CD4-positive, CD25-positive, alpha-beta regulatory T cell (primary cell): Measurements from ENCODE around the gene TOMM34. TPM values are rescaled to one million over a fixed set of nuclear protein-coding genes. Genes with fewer than 3 reads are reported as not detected.

Source experiments
- ATAC-seq, 2 donors: fragments of 150-1000 bp; cut with Tn5 transposase; one replicate each; pipeline ENCODE4 v1.10.0; 2021; ENCODE audit warnings: low read depth in 2 of 2, moderate number of reproducible peaks in 2 of 2, moderate library complexity in 1 of 2
- DNase-seq, 3 donors: peaks; one replicate each; pipeline versions ENCODE4 v3.0.0 to v3.0.0-alpha.2; 2012 to 2022; ENCODE audit warnings: mixed read lengths in 1 of 3
- H3K27ac ChIP-seq: one replicate; pipeline ENCODE4 v1.7.0; 2013; ENCODE audit warnings: mild to moderate bottlenecking, low read length; ENCODE audit not compliant: insufficient read depth, poor library complexity, severe bottlenecking
- H3K27me3 ChIP-seq: one replicate; pipeline ENCODE4 v1.7.0; 2013; ENCODE audit warnings: low read length; ENCODE audit not compliant: control insufficient read depth, insufficient read depth
- H3K36me3 ChIP-seq: one replicate; pipeline ENCODE4 v1.7.0; 2013; ENCODE audit warnings: mild to moderate bottlenecking, low read length, moderate library complexity; ENCODE audit not compliant: control insufficient read depth, insufficient read depth
- H3K4me1 ChIP-seq: 2 replicates; pipeline ENCODE4 v1.7.0; 2013; ENCODE audit warnings: mild to moderate bottlenecking, low read length; ENCODE audit not compliant: insufficient read depth, control insufficient read depth, poor library complexity, severe bottlenecking
- H3K4me3 ChIP-seq: one replicate; pipeline ENCODE4 v1.7.0; 2013; ENCODE audit warnings: low read depth, mild to moderate bottlenecking, low read length, moderate library complexity
- H3K9me3 ChIP-seq, 2 experiments: 1 replicate in 1 of 2; 2 replicates in 1 of 2; pipeline ENCODE4 v1.7.0; 2013; ENCODE audit warnings: low read length in 2 of 2, mild to moderate bottlenecking in 1 of 2, moderate library complexity in 1 of 2; ENCODE audit not compliant: control insufficient read depth in 2 of 2
- H3K27ac Mint-ChIP-seq, 3 donors: one replicate each; pipeline ENCODE4 v1.8.0; 2020 to 2022; ENCODE audit warnings: mild to moderate bottlenecking in 3 of 3, mixed read lengths in 3 of 3, moderate library complexity in 2 of 3
- H3K27me3 Mint-ChIP-seq: one replicate; pipeline ENCODE4 v1.8.0; 2022; ENCODE audit warnings: mild to moderate bottlenecking, mixed read lengths
- H3K36me3 Mint-ChIP-seq: one replicate; pipeline ENCODE4 v1.8.0; 2020; ENCODE audit warnings: mixed read lengths
- H3K4me1 Mint-ChIP-seq, 4 donors: one replicate each; pipeline ENCODE4 v1.8.0; 2020 to 2022; ENCODE audit warnings: mixed read lengths in 4 of 4, mild to moderate bottlenecking in 1 of 4
- H3K4me3 Mint-ChIP-seq, 4 donors: one replicate each; pipeline ENCODE4 v1.8.0; 2020 to 2022; ENCODE audit warnings: mild to moderate bottlenecking in 4 of 4, mixed read lengths in 4 of 4, moderate library complexity in 3 of 4
- H3K9me3 Mint-ChIP-seq, 7 donors: one replicate each; pipeline ENCODE4 v1.8.0; 2020 to 2022; ENCODE audit warnings: mixed read lengths in 7 of 7, mild to moderate bottlenecking in 3 of 7, moderate library complexity in 2 of 7
- polyA plus RNA-seq, 4 donors: library from polyadenylated mRNA; unstranded; fragments of 300-500 nt; fragmentation: Illumina TruSeq; gene quantifications; one replicate each; pipeline ENCODE4 v1.2.3, GENCODE V29; 2021
- total RNA-seq: library from RNA; stranded (reverse); gene quantifications from one replicate; pipeline ENCODE4 v1.2.3, GENCODE V29; 2022

The TOMM34 gene
- total and polyA plus RNA-seq, 5 donors from 2014 or later = 10.7 to 24.2 (median 22.1) TPM

DNA sequence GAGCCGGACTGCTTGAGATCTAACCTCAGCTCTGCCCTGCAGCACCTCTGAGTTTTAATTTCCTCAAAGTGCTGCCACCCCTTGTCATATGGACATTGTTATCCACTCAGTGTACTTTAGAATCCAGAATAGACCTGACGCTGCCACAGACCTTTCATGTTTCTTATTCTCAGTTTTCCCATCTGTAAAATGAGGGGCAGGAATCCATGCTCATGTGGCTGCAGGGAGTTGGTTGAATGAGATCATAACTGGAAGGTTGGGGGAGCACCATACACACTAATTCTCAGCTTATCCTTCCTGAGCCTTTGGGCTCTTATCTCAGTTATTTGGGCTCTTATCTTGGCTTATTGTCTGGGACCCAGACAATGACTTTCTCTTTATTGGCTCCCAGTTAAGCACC, 48.0 kb downstream of the TOMM34 start:
- H3K27me3 ChIP-seq = no peaks in the 10 kb centered on the region
- no peak overlapping the region for H3K4me3 ChIP-seq
- no peak for ATAC-seq
- Mint-ChIP-seq H3K4me3 (peak overlapping the region in 3 of 4 donors; percentile 22 to 84 (median 51)), H3K4me1 (peaks cover 21 to 40% (median 30%) of the 10 kb centered on the region in 4 donors), H3K27me3 (no peaks in the 10 kb centered on the region), H3K9me3 (no peaks in the 10 kb centered on the region), H3K27ac (peak overlapping the region in 1 of 3 donors; percentile 49), H3K36me3 (peaks cover 15% of the 10 kb centered on the region)
- peaks cover 16% of the 10 kb centered on the region for H3K36me3 ChIP-seq
- no peak overlapping the region for H3K27ac ChIP-seq
- H3K9me3 ChIP-seq = no peaks in the 10 kb centered on the region
- DNase-seq = no peak
- H3K4me1 ChIP-seq = peaks cover 14% of the 10 kb centered on the region

DNA sequence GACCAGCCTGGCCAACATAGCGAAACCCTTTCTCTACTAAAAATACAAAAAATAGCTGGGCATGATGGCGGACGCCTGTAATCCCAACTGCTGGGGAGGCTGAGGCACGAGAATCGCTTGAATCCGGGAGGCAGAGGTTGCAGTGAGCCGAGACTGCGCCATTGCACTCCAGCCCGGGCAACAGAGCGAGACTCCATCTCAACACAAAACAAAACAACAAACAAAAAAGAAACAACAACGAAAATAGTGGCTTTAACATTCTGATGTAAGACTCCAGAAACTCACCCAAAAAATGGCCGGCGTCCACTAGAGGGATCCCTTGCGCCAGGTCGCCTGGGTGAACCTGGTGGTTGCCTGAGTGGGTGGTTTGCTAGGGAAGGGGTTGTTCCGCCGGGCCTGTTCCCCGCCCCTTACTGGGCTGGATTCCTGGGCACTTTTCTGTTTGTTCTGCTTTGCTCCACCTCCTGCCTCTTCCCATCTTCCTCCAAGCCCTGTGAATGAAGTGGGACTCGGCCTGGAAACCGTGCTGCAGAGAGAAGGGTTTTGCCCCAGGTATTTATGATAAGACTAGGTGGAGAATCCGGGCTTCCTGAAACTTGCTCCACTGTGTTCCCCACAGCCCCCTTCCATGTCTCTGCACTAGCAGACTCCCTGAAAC, 48.8 kb downstream of the TOMM34 start:
- Histone ChIP-seq H3K27ac (no peak overlapping the region), H3K27me3 (no peaks in the 10 kb centered on the region), H3K36me3 (peaks cover 20% of the 10 kb centered on the region), H3K4me3 (no peak overlapping the region), H3K9me3 (no peaks in the 10 kb centered on the region), H3K4me1 (peaks cover 14% of the 10 kb centered on the region)
- ATAC-seq (no peak), DNase-seq (peak; percentile 11 to 68 (median 32))
- peak overlapping the region; percentile 51 to 84 (median 66) for H3K4me3 Mint-ChIP-seq
- H3K36me3 Mint-ChIP-seq = peaks cover 15% of the 10 kb centered on the region
- no peaks in the 10 kb centered on the region for H3K9me3 Mint-ChIP-seq
- peaks cover 21 to 40% (median 30%) of the 10 kb centered on the region in 4 donors for H3K4me1 Mint-ChIP-seq
- H3K27me3 Mint-ChIP-seq = no peaks in the 10 kb centered on the region
- peak overlapping the region in 1 of 3 donors; percentile 49 for H3K27ac Mint-ChIP-seq

DNA sequence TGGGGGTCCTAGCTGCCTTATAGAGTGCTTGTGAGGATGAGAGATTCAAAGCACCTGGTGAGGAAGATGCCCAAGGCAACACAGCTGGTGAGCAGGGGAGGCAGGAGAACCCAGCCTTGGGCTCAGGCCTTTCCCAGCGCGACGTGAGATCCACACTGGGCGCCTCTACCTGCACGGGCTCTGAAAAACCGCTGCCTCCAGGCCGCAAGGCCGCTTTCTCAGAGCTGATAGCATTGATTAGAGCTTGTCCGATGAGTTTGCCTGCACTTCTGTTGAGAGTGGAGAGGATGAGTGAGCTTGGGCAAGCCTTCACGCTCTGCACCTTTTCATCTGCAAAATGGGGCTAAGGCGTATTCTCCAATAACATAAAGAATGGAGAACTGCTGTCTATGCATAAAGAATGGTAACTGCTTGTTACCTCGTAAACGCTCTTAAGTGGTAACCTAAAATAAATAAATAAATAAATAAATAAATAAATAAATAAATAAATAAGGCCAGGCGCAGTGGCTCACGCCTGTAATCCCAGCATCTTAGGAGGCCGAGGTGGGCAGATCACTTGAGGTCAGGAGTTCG, 49.4 kb downstream of the TOMM34 start:
- Histone ChIP-seq H3K9me3 (no peaks in the 10 kb centered on the region), H3K4me1 (peaks cover 14% of the 10 kb centered on the region), H3K27me3 (no peaks in the 10 kb centered on the region), H3K4me3 (peak overlapping the region; percentile 42), H3K36me3 (peaks cover 27% of the 10 kb centered on the region), H3K27ac (peak overlapping the region; percentile 55)
- Mint-ChIP-seq H3K4me1 (peaks cover 21 to 42% (median 31%) of the 10 kb centered on the region in 4 donors), H3K9me3 (no peaks in the 10 kb centered on the region), H3K27ac (peak overlapping the region in 2 of 3 donors; percentile 74 to 78), H3K4me3 (peak overlapping the region; percentile 84 to 89 (median 88)), H3K36me3 (peaks cover 20% of the 10 kb centered on the region), H3K27me3 (no peaks in the 10 kb centered on the region)
- no peak for DNase-seq
- ATAC-seq = no peak

DNA sequence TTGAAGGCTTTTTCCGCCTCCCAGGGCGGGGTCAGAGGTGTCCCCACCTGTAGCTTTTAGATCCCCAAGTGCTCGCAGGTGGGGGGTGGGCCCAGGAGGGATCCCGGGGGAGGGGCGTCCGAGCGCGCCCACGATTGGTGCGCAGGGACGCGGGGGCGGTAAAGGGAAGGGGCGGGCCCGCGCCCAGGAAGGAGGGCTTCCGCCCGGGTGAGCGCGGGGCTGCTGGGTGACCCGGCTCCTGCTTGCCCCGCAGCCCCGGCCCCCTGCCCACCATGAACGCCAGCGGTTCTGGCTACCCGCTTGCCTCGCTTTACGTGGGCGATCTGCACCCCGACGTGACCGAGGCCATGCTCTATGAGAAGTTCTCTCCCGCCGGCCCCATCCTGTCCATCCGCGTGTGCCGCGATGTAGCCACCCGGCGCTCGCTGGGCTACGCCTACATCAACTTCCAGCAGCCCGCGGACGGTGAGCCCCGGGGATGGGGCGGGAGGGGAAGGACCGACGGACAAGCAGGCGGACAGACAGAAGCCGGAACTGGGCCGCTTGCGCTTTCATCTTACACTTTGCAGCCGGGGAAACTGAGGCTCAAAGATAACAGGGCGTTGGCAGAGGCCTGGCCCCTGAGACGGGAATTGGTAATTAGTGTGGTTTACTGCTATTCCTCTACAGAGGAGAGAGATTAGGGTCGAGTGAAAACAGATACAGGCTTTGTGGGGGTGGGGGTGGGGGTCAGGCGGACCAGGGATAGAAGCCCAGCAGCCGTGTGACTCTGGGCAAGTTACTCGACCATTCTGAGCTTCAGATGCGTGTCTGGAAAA, 50.1 kb downstream of the TOMM34 start, which contains the start of gene PABPC1L:
PABPC1L (plus strand) TSS at position 189 of the 818 bp plus-strand sequence; CDS start at position 273, 84 bp downstream.
- H3K9me3 ChIP-seq = no peaks in the 10 kb centered on the region
- H3K4me3 Mint-ChIP-seq = peak within 1 kb of the TSS; percentile 84 to 89 (median 88)
- H3K27ac ChIP-seq = peak within 1 kb of the TSS; percentile 55
- no peaks in the 10 kb centered on the region for H3K27me3 ChIP-seq
- H3K4me1 Mint-ChIP-seq = peaks cover 21 to 39% (median 30%) of the 10 kb centered on the region in 4 donors
- H3K27me3 Mint-ChIP-seq = no peaks in the 10 kb centered on the region
- no peaks in the 10 kb centered on the region for H3K9me3 Mint-ChIP-seq
- DNase-seq = peak; percentile 74 to 87 (median 75)
- peak within 1 kb of the TSS; percentile 73 for H3K4me3 ChIP-seq
- ATAC-seq = peak; percentile 92 to 95
- peaks cover 34% of the 10 kb centered on the region for H3K36me3 ChIP-seq
- peaks cover 14% of the 10 kb centered on the region for H3K4me1 ChIP-seq
- H3K27ac Mint-ChIP-seq = peak within 1 kb of the TSS; percentile 74 to 91 (median 78)
- peaks cover 24% of the 10 kb centered on the region for H3K36me3 Mint-ChIP-seq

DNA sequence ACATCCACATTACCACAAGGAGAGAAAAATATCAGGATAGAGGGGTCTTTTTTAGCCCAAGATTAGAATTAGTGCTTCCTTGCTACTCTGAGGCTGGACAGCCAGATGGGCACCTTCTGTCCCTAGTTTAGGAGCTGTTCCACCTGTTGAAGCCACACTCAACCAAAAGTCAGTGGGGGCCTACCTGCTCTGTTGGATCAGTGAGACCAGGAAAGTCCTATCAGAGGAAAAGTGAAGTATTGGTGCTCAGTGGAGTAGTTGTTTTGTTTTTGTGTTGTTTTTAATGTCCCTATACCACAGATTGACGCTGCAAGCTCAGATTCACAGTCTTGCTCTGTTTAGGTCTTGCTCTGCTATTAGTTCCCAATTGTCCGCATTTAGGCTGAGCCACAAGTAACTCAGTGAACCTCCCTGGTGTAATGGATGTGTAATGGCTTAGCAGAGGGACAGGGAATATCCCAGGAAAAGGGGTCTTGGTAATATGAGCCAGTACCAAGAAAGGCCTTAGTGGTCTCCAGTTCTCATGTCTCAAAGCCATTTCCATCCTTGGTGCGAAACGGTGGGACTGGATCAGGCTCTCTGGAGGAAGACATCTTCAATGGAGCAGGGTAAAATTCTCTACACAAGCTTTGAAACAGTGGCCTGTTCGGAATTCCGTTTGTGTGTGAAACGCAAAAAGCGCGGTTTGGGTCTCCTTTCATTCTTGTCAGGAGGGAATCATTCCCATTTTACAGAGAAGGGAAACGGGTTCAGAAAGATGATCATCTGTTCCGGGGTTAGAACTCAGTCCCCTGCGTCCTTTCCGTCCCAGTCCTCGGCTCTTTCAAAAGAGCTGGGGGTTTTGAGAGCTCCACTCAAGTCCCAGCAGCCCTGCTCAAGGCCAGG, 51.0 kb downstream of the TOMM34 start:
- Histone ChIP-seq H3K27ac (no peak overlapping the region), H3K27me3 (no peaks in the 10 kb centered on the region), H3K4me3 (peak overlapping the region; percentile 73), H3K36me3 (peaks cover 42% of the 10 kb centered on the region), H3K4me1 (peaks cover 14% of the 10 kb centered on the region), H3K9me3 (no peaks in the 10 kb centered on the region)
- H3K27ac Mint-ChIP-seq = peak overlapping the region in 2 of 3 donors; percentile 59 to 91
- DNase-seq (peak in 1 of 3 donors; percentile 7), ATAC-seq (no peak)
- peak overlapping the region; percentile 73 to 89 (median 86) for H3K4me3 Mint-ChIP-seq
- H3K4me1 Mint-ChIP-seq = peaks cover 14 to 30% (median 24%) of the 10 kb centered on the region in 4 donors
- H3K9me3 Mint-ChIP-seq = no peaks in the 10 kb centered on the region
- peaks cover 30% of the 10 kb centered on the region for H3K36me3 Mint-ChIP-seq
- no peaks in the 10 kb centered on the region for H3K27me3 Mint-ChIP-seq

DNA sequence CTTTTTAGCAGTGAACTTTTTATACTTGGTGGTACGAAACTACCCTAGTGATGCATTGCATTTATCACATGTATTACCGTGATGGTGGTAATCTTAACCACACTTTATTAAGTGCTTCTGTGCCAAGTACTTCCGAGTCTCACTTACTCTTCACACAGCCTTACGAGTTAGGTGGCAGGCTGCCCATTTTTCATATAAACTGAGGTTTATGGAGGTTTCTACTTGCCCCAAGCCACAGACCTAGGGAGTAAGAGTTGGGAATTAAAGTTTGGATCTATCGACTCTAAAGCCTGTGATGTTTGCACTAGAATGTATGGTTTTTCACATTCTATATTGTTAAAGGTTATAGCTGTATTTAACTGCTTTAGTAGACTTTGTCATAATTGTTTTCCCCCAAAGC, 55.8 kb downstream of the TOMM34 start:
- no peak overlapping the region for H3K27ac ChIP-seq
- no peak overlapping the region for H3K4me3 ChIP-seq
- peak overlapping the region in 1 of 3 donors; percentile 11 for H3K27ac Mint-ChIP-seq
- no peaks in the 10 kb centered on the region for H3K27me3 Mint-ChIP-seq
- DNase-seq (no peak), ATAC-seq (no peak)
- H3K9me3 ChIP-seq = no peaks in the 10 kb centered on the region
- peaks cover 36 to 55% (median 38%) of the 10 kb centered on the region in 4 donors for H3K4me1 Mint-ChIP-seq
- peaks cover 79% of the 10 kb centered on the region for H3K36me3 ChIP-seq
- H3K9me3 Mint-ChIP-seq = no peaks in the 10 kb centered on the region
- H3K27me3 ChIP-seq = no peaks in the 10 kb centered on the region
- H3K4me3 Mint-ChIP-seq = no peak overlapping the region
- peaks cover 46% of the 10 kb centered on the region for H3K36me3 Mint-ChIP-seq
- peaks cover 20% of the 10 kb centered on the region for H3K4me1 ChIP-seq

DNA sequence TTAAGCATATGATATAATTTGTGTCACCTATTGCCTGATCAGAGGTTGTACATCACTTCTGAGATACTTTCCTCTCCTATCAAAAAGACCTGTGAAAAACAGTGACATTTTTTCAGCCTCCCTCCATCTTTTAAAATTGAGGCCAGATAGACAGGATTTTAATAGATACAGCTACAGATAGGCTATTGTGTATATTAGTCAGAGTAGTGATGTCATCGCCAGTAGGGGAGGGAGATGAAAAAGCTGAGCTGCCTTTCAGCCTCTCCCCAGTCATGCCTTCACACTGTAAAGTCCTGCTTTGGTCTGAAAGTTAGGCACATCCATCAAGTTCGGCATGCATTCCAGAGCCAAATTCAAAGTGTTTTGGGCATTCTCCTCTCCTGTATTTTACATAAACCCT, 58.2 kb downstream of the TOMM34 start:
- no peaks in the 10 kb centered on the region for H3K9me3 Mint-ChIP-seq
- H3K36me3 ChIP-seq = peaks cover 80% of the 10 kb centered on the region
- peak overlapping the region; percentile 32 to 55 (median 52) for H3K27ac Mint-ChIP-seq
- DNase-seq = no peak
- H3K36me3 Mint-ChIP-seq = peaks cover 45% of the 10 kb centered on the region
- peaks cover 36 to 65% (median 45%) of the 10 kb centered on the region in 4 donors for H3K4me1 Mint-ChIP-seq
- peaks cover 38% of the 10 kb centered on the region for H3K4me1 ChIP-seq
- H3K27ac ChIP-seq = peak overlapping the region; percentile 15
- no peaks in the 10 kb centered on the region for H3K27me3 ChIP-seq
- no peak for ATAC-seq
- H3K27me3 Mint-ChIP-seq = no peaks in the 10 kb centered on the region
- no peak overlapping the region for H3K4me3 Mint-ChIP-seq
- no peaks in the 10 kb centered on the region for H3K9me3 ChIP-seq
- no peak overlapping the region for H3K4me3 ChIP-seq
